HCT116 (cell line): ENCODE measurements around the gene CLIP2.

Experiments used
- CTCF ChIP-seq, 3 experiments: fragments of 200-600 bp in 1 of 3; sonication (generic) in 1 of 3; IDR thresholded peaks in 2 of 3; conservative IDR thresholded peaks in 1 of 3; 2 replicates each; pipeline ENCODE4 v1.5.1; 2012 to 2017; ENCODE audit warnings: low read depth in 2 of 3, low read length in 2 of 3, antibody characterized with exemption in 1 of 3, borderline replicate concordance in 1 of 3, control low read depth in 1 of 3, mild to moderate bottlenecking in 1 of 3, mixed read lengths in 1 of 3, mixed run types in 1 of 3, moderate library complexity in 1 of 3; ENCODE audit not compliant: insufficient read depth in 1 of 3
- EZH2 ChIP-seq: fragments of 200-600 bp; sonication (generic); IDR thresholded peaks from 2 replicates; pipeline ENCODE4 v1.6.1; 2017; ENCODE audit warnings: antibody characterized with exemption, mixed run types
- EZH2phosphoT487 ChIP-seq: fragments of 200-600 bp; IDR thresholded peaks from 2 replicates; pipeline ENCODE4 v1.6.1; 2018; ENCODE audit warnings: antibody characterized with exemption, borderline replicate concordance
- FOSL1 ChIP-seq: IDR thresholded peaks from 2 replicates; pipeline ENCODE4 v1.6.1; 2012; ENCODE audit warnings: low read depth
- MAX ChIP-seq: IDR thresholded peaks from 2 replicates; pipeline ENCODE4 v1.6.1; 2012
- POLR2A ChIP-seq: IDR thresholded peaks from 2 replicates; pipeline ENCODE4 v1.7.0; 2011; ENCODE audit warnings: borderline replicate concordance; ENCODE audit not compliant: insufficient read depth, insufficient read length; ENCODE audit errors: extremely low read depth
- SP1 ChIP-seq: IDR thresholded peaks from 2 replicates; pipeline ENCODE4 v1.6.1; 2012; ENCODE audit warnings: low read depth
- ZNF274 ChIP-seq: fragments of 200-500 bp; sonication (Bioruptor generic); IDR thresholded peaks from 2 replicates; pipeline ENCODE4 v1.6.1; 2014; ENCODE audit warnings: mild to moderate bottlenecking, low read depth, low read length, inconsistent platforms

GRCh38 chr7:74452748-74453321, 163.6 kb downstream of the CLIP2 start:
- TF ChIP-seq ZNF274, result no peak
- no peak for TF ChIP-seq EZH2phosphoT487
- TF ChIP-seq EZH2, result no peak
- TF ChIP-seq POLR2A, result no peak
- TF ChIP-seq CTCF (IDR thresholded peaks at IDR 0.05 in 2 of 3, conservative IDR thresholded peaks at IDR 0.05 in 1 of 3; ENCODE audit: borderline replicate concordance in 1 of 3, insufficient read depth in 1 of 3, low read depth in 2 of 3, low read length in 2 of 3), result no peak
- peak; percentile 45 for TF ChIP-seq MAX
- no peak for TF ChIP-seq FOSL1
- no peak for TF ChIP-seq SP1
